Ovary (tissue), 9 donors: ENCODE data around the gene DLG5. TPM values are rescaled to one million over a fixed set of nuclear protein-coding genes. Genes with fewer than 3 reads are reported as not detected.

ENCODE experiments used
- DNase-seq, 5 donors: peaks; one replicate each; pipeline ENCODE4 v3.0.0-alpha.2; 2019 to 2020
- H3K27ac ChIP-seq, 2 donors: fragments of 200-600 bp; one replicate each; pipeline versions ENCODE4 v1.5.1 to v1.8.0; 2019 to 2022
- H3K27me3 ChIP-seq: fragments of 200-600 bp; one replicate; pipeline ENCODE4 v1.8.0; 2022
- H3K36me3 ChIP-seq: fragments of 200-600 bp; sonication (generic); one replicate; pipeline ENCODE4 v1.5.1; 2019
- H3K4me1 ChIP-seq: one replicate; pipeline ENCODE4 v1.8.1; 2013; ENCODE audit warnings: mild to moderate bottlenecking, moderate library complexity; ENCODE audit not compliant: insufficient read depth
- H3K4me3 ChIP-seq: fragments of 200-600 bp; sonication (generic); one replicate; pipeline ENCODE4 v1.5.1; 2017
- H3K9me3 ChIP-seq, 2 donors: fragments of 200-600 bp in 1 of 2; sonication (generic) in 1 of 2; one replicate each; pipeline versions ENCODE4 v1.5.1 to v1.8.1; 2013 to 2019; ENCODE audit warnings: mild to moderate bottlenecking in 1 of 2, moderate library complexity in 1 of 2
- EP300 ChIP-seq: sonication (generic); formaldehyde crosslinking; IDR thresholded peaks from one replicate; pipeline ENCODE4 v1.6.1; 2017; ENCODE audit warnings: antibody characterized with exemption
- POLR2A ChIP-seq: fragments of 450-650 bp; IDR thresholded peaks from one replicate; pipeline ENCODE4 v1.6.1; 2017; ENCODE audit warnings: antibody characterized with exemption, mild to moderate bottlenecking, moderate library complexity
- WGBS, 3 donors: extraction: QIAGEN DNeasy Blood & Tissue Kit in 1 of 3; methylation state at CpG; one replicate each; pipeline versions ENCODE4 v1.1.5 to v1.1.7; 2013 to 2017; 5-methylcytosine and 5-hydroxymethylcytosine counted together
- intact Hi-C, 4 donors: fragments of 100-400 bp; cut with DNase I; formaldehyde crosslinking; loops; one replicate each; pipeline versions ENCODE4 v1.11.0 to v1.15.1; 2022 to 2023
- polyA plus RNA-seq, 2 donors: library from polyadenylated mRNA; stranded (reverse); fragments of 200-250 nt in 1 of 2; fragments of 350-450 nt in 1 of 2; fragmentation: Illumina TruSeq in 1 of 2; extraction: RNeasy Lipid Tissue Mini Kit (QIAGEN cat#74804) in 1 of 2; gene quantifications; one replicate each; pipeline ENCODE4 v1.2.3, GENCODE V29; 2013 to 2014
- total RNA-seq, 7 donors: library from RNA; depleted of rRNA in 2 of 7; stranded (reverse); fragments of >200 nt in 2 of 7; fragmentation: NEBNext Ultra II Directional in 3 of 7; extraction: Animal tissue kit (Norgen Biotek cat#: 25700) in 3 of 7; gene quantifications; one replicate each; pipeline versions ENCODE4 v1.1.0 to v1.2.4, GENCODE V29; 2016 to 2023
- TF ChIP-seq, protein P1 (sequence below), 3 donors: fragments of 450-650 bp in 2 of 3; fragments of 200-600 bp in 1 of 3; IDR thresholded peaks; one replicate each; pipeline versions ENCODE4 v1.5.1 to v1.8.0; 2016 to 2022; ENCODE audit warnings: antibody characterized with exemption in 3 of 3, mild to moderate bottlenecking in 1 of 3
- donor health status: DM: no; HTN: no; CAD: no; lungs with moderate emphysema.
- donor health status: DM: no; HTN: no; CAD: no.
- donor health status: Bipolar disorder and iron deficiency.
- donor health status: DM: yes; HTN: yes; CAD: no.
- donor health status: DM: no; HTN: no; CAD: no.
- donor health status: DM: yes; HTN: yes; CAD: no.

DLG5 gene
- total and polyA plus RNA-seq, 9 donors = 29.1 to 71.9 (median 42.8) TPM

DNA sequence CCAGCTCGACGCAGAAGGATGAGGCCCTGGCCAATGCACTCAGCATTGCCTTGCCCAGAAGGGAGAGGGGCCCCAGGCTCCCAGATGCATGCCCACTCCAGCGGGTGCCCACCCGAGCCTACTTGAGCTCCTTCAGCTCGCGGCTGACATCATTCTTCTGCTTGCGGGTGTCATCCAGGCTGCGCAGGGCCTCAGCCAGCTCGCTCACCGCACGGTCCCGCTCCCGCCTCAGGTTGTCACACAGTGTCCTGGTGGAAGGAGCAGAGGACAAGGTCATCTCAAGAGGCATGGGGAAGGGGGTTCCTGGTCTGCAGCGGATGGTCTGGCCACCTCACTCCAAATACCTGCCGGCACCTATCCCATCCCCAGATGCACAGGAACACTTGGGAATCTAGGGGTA, 92.8 kb downstream of the DLG5 start:
- H3K27ac ChIP-seq = no peak overlapping the region
- no peaks in the 10 kb centered on the region for H3K36me3 ChIP-seq
- H3K4me1 ChIP-seq = peaks cover 2% of the 10 kb centered on the region
- no peak for DNase-seq
- H3K4me3 ChIP-seq = no peak overlapping the region
- WGBS, 3 donors = 95 to 96% (median 95%) methylated on average over 15 of the region's 15 CpGs
- intact Hi-C loops = no loop called here
- no peaks in the 10 kb centered on the region for H3K9me3 ChIP-seq
- TF ChIP-seq, protein P1, sequence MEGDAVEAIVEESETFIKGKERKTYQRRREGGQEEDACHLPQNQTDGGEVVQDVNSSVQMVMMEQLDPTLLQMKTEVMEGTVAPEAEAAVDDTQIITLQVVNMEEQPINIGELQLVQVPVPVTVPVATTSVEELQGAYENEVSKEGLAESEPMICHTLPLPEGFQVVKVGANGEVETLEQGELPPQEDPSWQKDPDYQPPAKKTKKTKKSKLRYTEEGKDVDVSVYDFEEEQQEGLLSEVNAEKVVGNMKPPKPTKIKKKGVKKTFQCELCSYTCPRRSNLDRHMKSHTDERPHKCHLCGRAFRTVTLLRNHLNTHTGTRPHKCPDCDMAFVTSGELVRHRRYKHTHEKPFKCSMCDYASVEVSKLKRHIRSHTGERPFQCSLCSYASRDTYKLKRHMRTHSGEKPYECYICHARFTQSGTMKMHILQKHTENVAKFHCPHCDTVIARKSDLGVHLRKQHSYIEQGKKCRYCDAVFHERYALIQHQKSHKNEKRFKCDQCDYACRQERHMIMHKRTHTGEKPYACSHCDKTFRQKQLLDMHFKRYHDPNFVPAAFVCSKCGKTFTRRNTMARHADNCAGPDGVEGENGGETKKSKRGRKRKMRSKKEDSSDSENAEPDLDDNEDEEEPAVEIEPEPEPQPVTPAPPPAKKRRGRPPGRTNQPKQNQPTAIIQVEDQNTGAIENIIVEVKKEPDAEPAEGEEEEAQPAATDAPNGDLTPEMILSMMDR (IDR thresholded peaks at IDR 0.05) = no peak
- TF ChIP-seq POLR2A = no peak
- TF ChIP-seq EP300 = no peak
- H3K27me3 ChIP-seq = no peaks in the 10 kb centered on the region

DNA sequence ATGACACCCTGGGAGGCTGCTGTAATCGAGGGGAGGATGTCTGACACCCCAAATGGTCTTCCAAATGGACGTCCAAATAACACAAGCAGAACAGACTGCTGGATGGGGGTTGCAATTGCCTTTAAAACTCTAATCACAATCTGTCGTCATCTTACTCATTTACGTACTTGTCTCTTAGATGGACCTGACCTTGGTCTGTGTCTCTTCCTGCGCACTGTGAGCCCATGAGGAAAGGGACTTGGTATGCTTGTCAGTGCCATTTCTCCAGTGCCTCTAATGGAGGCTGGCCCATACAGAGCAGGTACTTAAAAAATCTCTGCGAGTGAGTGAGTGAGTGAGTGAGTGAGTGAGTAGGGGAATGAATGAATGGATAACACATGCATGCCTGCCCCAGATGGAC, 93.3 kb downstream of the DLG5 start:
- Histone ChIP-seq H3K4me3 (no peak overlapping the region), H3K36me3 (no peaks in the 10 kb centered on the region), H3K4me1 (peaks cover under 1% of the 10 kb centered on the region), H3K9me3 (no peaks in the 10 kb centered on the region), H3K27me3 (no peaks in the 10 kb centered on the region), H3K27ac (no peak overlapping the region)
- TF ChIP-seq, protein P1 (IDR thresholded peaks at IDR 0.05) = no peak
- TF ChIP-seq POLR2A (no peak), EP300 (no peak)
- no peak for DNase-seq
- intact Hi-C loops = no loop called here
- WGBS, 3 donors = 90 to 94% (median 92%) methylated on average over 6 of the region's 6 CpGs

DNA sequence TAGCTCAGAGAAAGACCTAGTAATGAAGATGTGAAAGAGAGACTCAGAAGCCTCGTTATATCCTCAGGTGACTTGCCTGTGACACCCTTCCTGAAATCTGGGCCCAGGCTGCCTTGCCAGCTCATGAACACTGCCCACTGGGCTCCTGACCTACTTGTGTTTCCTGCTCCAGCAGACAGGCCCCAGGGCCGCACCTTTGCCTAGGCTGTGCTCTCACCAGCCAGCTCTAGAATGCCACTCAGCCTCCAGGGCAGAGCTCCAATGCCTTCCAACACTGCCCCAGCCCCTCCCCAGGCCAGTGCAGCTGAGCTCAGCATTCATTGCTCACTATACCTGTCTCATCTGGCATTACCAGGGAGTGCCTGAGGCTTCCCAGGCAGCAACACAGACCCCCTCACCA, 94.3 kb downstream of the DLG5 start:
- Histone ChIP-seq H3K27me3 (no peaks in the 10 kb centered on the region), H3K4me3 (no peak overlapping the region), H3K4me1 (no peaks in the 10 kb centered on the region), H3K9me3 (no peaks in the 10 kb centered on the region), H3K27ac (no peak overlapping the region), H3K36me3 (no peaks in the 10 kb centered on the region)
- DNase-seq = no peak
- WGBS, 3 donors = 86 to 100% (median 96%) methylated on average over 2 of the region's 2 CpGs
- intact Hi-C loops = no loop called here
- TF ChIP-seq EP300 (no peak), POLR2A (no peak)
- TF ChIP-seq, protein P1 (IDR thresholded peaks at IDR 0.05) = no peak

DNA sequence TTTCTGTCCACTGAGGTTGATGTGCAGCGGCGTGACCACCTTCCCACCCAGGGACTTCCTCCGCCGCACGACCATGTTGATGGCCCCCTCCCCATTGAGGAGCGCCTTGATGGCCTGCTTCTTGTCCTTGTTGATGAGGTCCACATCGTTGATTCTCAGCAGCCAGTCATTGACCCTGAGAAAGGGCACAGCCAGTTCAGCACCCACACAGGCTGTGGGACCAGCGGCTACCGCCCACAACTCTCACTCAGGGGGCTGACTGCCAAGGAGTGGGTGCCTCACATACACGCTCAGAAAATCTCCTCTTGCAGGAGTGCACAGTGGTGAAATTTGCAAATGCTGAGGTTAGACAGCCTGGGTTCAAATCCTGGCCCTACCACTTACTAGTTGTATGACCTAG, 97.2 kb downstream of the DLG5 start:
- Histone ChIP-seq H3K4me1 (no peaks in the 10 kb centered on the region), H3K9me3 (no peaks in the 10 kb centered on the region), H3K27ac (no peak overlapping the region), H3K4me3 (no peak overlapping the region), H3K27me3 (no peaks in the 10 kb centered on the region), H3K36me3 (no peaks in the 10 kb centered on the region)
- 81 to 90% (median 85%) methylated on average over 10 of the region's 10 CpGs for WGBS, 3 donors
- TF ChIP-seq, protein P1 (IDR thresholded peaks at IDR 0.05) = no peak
- TF ChIP-seq POLR2A (no peak), EP300 (no peak)
- intact Hi-C loops = no loop called here
- no peak for DNase-seq

DNA sequence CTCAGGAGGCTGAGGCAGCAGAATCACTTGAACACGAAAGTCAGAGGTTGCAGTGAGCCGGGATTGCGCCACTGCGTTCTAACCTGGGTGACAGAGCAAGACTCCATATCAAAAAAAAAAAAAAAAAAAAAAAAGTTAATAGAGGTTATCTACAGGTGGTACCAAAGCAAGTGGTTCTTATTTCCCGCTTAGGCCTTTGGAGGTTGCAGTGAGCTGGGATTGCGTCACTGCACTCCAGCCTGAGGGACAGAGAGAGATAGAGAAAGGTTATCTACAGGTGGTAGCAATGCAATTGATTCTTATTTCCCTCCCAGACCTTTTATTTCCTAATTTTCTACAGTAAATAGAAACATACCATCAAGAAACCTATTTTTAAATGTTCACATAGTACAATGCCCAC, 98.2 kb downstream of the DLG5 start:
- Histone ChIP-seq H3K36me3 (no peaks in the 10 kb centered on the region), H3K27ac (no peak overlapping the region), H3K4me3 (no peak overlapping the region), H3K4me1 (no peaks in the 10 kb centered on the region), H3K9me3 (no peaks in the 10 kb centered on the region), H3K27me3 (no peaks in the 10 kb centered on the region)
- TF ChIP-seq POLR2A = no peak
- 95 to 99% (median 95%) methylated on average over 6 of the region's 6 CpGs for WGBS, 3 donors
- DNase-seq = no peak
- intact Hi-C loops = no loop called here
